Endodermal cell (in vitro differentiated cells): ENCODE data around the gene CPAMD8. TPM values are rescaled to one million over a fixed set of nuclear protein-coding genes. Genes with fewer than 3 reads are reported as not detected.

Experiments
- DNase-seq: peaks from one replicate; pipeline ENCODE4 v3.0.0-alpha.2; 2017
- H3K27ac ChIP-seq: 2 replicates; pipeline ENCODE4 v1.5.1; 2013; ENCODE audit warnings: mild to moderate bottlenecking, low read depth, low read length, moderate library complexity
- H3K27me3 ChIP-seq: 2 replicates; pipeline ENCODE4 v1.6.1; 2013; ENCODE audit warnings: mild to moderate bottlenecking, low read length, moderate library complexity; ENCODE audit not compliant: insufficient read depth, control insufficient read depth, poor library complexity, severe bottlenecking
- H3K36me3 ChIP-seq: 2 replicates; pipeline ENCODE4 v1.7.0; 2013; ENCODE audit warnings: mild to moderate bottlenecking, low read length, moderate library complexity; ENCODE audit not compliant: control insufficient read depth, insufficient read depth
- H3K4me1 ChIP-seq: one replicate; pipeline ENCODE4 v1.7.0; 2013; ENCODE audit warnings: low read length; ENCODE audit not compliant: control insufficient read depth, insufficient read depth
- H3K4me3 ChIP-seq: 2 replicates; pipeline ENCODE4 v1.5.1; 2013; ENCODE audit warnings: mild to moderate bottlenecking, low read length, moderate library complexity
- H3K9ac ChIP-seq: 2 replicates; pipeline ENCODE4 v1.6.1; 2013; ENCODE audit warnings: mild to moderate bottlenecking, low read length, moderate library complexity; ENCODE audit not compliant: poor library complexity, severe bottlenecking; ENCODE audit errors: extremely low read depth
- H3K9me3 ChIP-seq: 2 replicates; pipeline ENCODE4 v1.6.1; 2013; ENCODE audit warnings: mild to moderate bottlenecking, low read length, moderate library complexity; ENCODE audit not compliant: control insufficient read depth
- H3K27ac Mint-ChIP-seq: 2 replicates; pipeline ENCODE4 v1.8.0; 2020; ENCODE audit warnings: mixed read lengths
- H3K27me3 Mint-ChIP-seq: 2 replicates; pipeline ENCODE4 v1.8.0; 2021; ENCODE audit warnings: mild to moderate bottlenecking, mixed read lengths; ENCODE audit not compliant: insufficient read depth
- H3K36me3 Mint-ChIP-seq: 2 replicates; pipeline ENCODE4 v1.8.0; 2020; ENCODE audit warnings: low read depth, mixed read lengths
- H3K4me1 Mint-ChIP-seq: 2 replicates; pipeline ENCODE4 v1.8.0; 2020; ENCODE audit warnings: mixed read lengths
- H3K4me3 Mint-ChIP-seq: 2 replicates; pipeline ENCODE4 v1.8.0; 2020; ENCODE audit warnings: mild to moderate bottlenecking, moderate library complexity, mixed read lengths
- H3K9me3 Mint-ChIP-seq: 2 replicates; pipeline ENCODE4 v1.8.0; 2020; ENCODE audit warnings: mild to moderate bottlenecking, mixed read lengths
- CTCF ChIP-seq: fragments of 200-600 bp; sonication (generic); conservative IDR thresholded peaks from 2 replicates; pipeline ENCODE4 v1.5.0; 2021; ENCODE audit warnings: antibody characterized with exemption, mild to moderate bottlenecking
- WGBS, 2 experiments: methylation state at CpG; one replicate each; pipeline versions ENCODE4 v1.1.5 to v1.1.7; 2013; ENCODE audit warnings: missing lambda C conversion rate in 2 of 2, mixed read lengths in 1 of 2; ENCODE audit not compliant: insufficient coverage in 1 of 2, insufficient read length in 1 of 2; 5-methylcytosine and 5-hydroxymethylcytosine counted together
- total RNA-seq, 2 donors: library from RNA; stranded (reverse); fragmentation: NEBNext Ultra II Directional in 1 of 2; extraction: Animal tissue kit (Norgen Biotek cat#: 25700) in 1 of 2; gene quantifications; 2 replicates in 1 of 2; 3 replicates in 1 of 2; pipeline ENCODE4 v1.2.1, GENCODE V29; 2021

Gene CPAMD8
- total RNA-seq, 2 donors from 2014 or later: 19.7 to 22.9 TPM

DNA sequence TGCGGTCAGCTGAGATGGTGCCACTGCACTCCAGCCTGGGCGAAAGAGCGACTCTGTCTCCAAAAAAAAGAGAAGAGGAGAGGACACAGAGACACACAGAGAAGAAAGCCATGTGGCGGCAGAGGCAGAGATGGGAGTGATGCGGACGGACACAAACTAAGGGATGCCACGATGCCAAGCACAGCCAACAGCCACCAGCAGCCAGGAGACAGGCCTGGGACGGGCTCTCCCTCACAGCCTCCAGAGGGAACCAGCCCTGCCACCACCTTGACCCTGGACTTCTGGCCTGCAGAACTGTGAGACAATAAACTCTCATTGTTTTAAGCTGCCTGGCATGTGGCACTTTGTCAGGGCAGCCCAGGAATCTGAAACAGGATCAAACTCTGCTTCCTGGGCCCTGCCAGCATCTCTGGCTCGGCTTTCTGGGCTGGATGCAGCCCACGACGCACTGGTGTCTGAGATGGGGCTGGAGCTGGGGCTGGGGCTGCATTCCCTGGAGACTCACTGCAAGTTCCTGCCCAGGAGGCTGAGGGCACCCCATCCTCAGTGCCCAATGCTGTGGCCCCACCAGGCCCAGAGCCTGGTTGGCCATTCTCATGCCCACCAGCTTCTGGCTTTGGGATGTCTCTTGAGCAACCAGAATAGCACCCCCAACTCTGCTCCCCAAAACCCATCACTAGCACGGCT, 134.8 kb downstream of the CPAMD8 start:
- no peak for DNase-seq
- WGBS, 2 experiments: 90 to 93% methylated on average over 10 to 12 of the region's 12 CpGs
- Mint-ChIP-seq H3K4me1 (no peaks in the 10 kb centered on the region), H3K27ac (no peak overlapping the region), H3K27me3 (peaks cover 5% of the 10 kb centered on the region), H3K36me3 (no peaks in the 10 kb centered on the region), H3K4me3 (no peak overlapping the region), H3K9me3 (no peaks in the 10 kb centered on the region)
- Histone ChIP-seq H3K27ac (no peak overlapping the region), H3K4me1 (no peaks in the 10 kb centered on the region), H3K27me3 (peaks cover 14% of the 10 kb centered on the region), H3K9me3 (no peaks in the 10 kb centered on the region), H3K36me3 (no peaks in the 10 kb centered on the region), H3K9ac (no peak overlapping the region), H3K4me3 (no peak overlapping the region)
- TF ChIP-seq CTCF: no peak

- no peak overlapping the region for H3K4me3 ChIP-seq
- no peak for TF ChIP-seq CTCF
- Mint-ChIP-seq H3K36me3 (no peaks in the 10 kb centered on the region), H3K27me3 (peaks cover 4% of the 10 kb centered on the region), H3K27ac (no peak overlapping the region), H3K4me3 (no peak overlapping the region), H3K9me3 (no peaks in the 10 kb centered on the region), H3K4me1 (no peaks in the 10 kb centered on the region)
- no peaks in the 10 kb centered on the region for H3K9me3 ChIP-seq
- H3K27ac ChIP-seq: no peak overlapping the region
- DNase-seq: no peak
- 94 to 96% methylated on average over 11 to 22 of the region's 24 CpGs for WGBS, 2 experiments
- no peaks in the 10 kb centered on the region for H3K36me3 ChIP-seq
- H3K4me1 ChIP-seq: no peaks in the 10 kb centered on the region
- H3K9ac ChIP-seq: no peak overlapping the region
- peaks cover 4% of the 10 kb centered on the region for H3K27me3 ChIP-seq
Observed at GRCh38 chr19:16890461-16891184, 136.0 kb downstream of the CPAMD8 start.

DNA sequence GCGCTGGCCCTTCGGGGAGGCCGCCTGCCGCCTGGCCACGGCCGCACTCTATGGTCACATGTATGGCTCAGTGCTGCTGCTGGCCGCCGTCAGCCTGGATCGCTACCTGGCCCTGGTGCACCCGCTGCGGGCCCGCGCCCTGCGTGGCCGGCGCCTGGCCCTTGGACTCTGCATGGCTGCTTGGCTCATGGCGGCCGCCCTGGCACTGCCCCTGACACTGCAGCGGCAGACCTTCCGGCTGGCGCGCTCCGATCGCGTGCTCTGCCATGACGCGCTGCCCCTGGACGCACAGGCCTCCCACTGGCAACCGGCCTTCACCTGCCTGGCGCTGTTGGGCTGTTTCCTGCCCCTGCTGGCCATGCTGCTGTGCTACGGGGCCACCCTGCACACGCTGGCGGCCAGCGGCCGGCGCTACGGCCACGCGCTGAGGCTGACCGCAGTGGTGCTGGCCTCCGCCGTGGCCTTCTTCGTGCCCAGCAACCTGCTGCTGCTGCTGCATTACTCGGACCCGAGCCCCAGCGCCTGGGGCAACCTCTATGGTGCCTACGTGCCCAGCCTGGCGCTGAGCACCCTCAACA, 136.6 kb downstream of the CPAMD8 start:
- Histone ChIP-seq H3K9ac (no peak overlapping the region), H3K4me1 (no peaks in the 10 kb centered on the region), H3K4me3 (no peak overlapping the region), H3K27me3 (no peaks in the 10 kb centered on the region), H3K9me3 (no peaks in the 10 kb centered on the region), H3K36me3 (no peaks in the 10 kb centered on the region), H3K27ac (no peak overlapping the region)
- Mint-ChIP-seq H3K36me3 (no peaks in the 10 kb centered on the region), H3K27ac (no peak overlapping the region), H3K4me3 (no peak overlapping the region), H3K4me1 (no peaks in the 10 kb centered on the region), H3K9me3 (no peaks in the 10 kb centered on the region), H3K27me3 (no peaks in the 10 kb centered on the region)
- DNase-seq: no peak
- WGBS, 2 experiments: 96 to 97% methylated on average over 43 to 48 of the region's 48 CpGs
- no peak for TF ChIP-seq CTCF
